Right ventricle myocardium inferior (tissue), 1 donor: ENCODE measurements around the gene ADGRG7. TPM values are rescaled to one million over a fixed set of nuclear protein-coding genes. Genes with fewer than 3 reads are reported as not detected.
"Not testable (repeated sequence)": the region's sequence is repeated elsewhere in the genome, so short reads cannot be mapped to it uniquely, and the experiment has no call there.

Source experiments
- ATAC-seq: fragments of 200-7000 bp; cut with Tn5 transposase; one replicate; pipeline ENCODE4 v1.9.1; 2020; ENCODE audit warnings: mild to moderate bottlenecking, moderate library complexity
- DNase-seq: peaks from one replicate; pipeline ENCODE4 v3.0.0; 2021; ENCODE audit errors: missing footprints
- intact Hi-C: fragments of 100-400 bp; cut with DNase I; formaldehyde crosslinking; loops from one replicate; pipeline ENCODE4 v1.11.0; 2022
- total RNA-seq: library from RNA; stranded (reverse); fragmentation: NEBNext Ultra II Directional; extraction: Animal tissue kit (Norgen Biotek cat#: 25700); gene quantifications from one replicate; pipeline ENCODE4 v1.2.1, GENCODE V29; 2021
- donor health status: DM: no; HTN: yes; CAD: no; lungs with severe emphysema.

ADGRG7 gene
- total RNA-seq, 1 donor from 2014 or later = not detected

- intact Hi-C loops = no loop called here
- no peak for DNase-seq
- ATAC-seq = peak; percentile 58
Measured at GRCh38 chr3:100634493-100635272, 25.3 kb downstream of the ADGRG7 start.

GRCh38 chr3:100635273-100635701 is 25.9 kb downstream of the ADGRG7 start:
- intact Hi-C loops = no loop called here
- no peak for DNase-seq
- no peak for ATAC-seq

- intact Hi-C loops = no loop called here
- DNase-seq = no peak
- peak; percentile 64 for ATAC-seq
Measured at GRCh38 chr3:100637197-100637631, 27.8 kb downstream of the ADGRG7 start.

GRCh38 chr3:100640633-100641032 is 31.2 kb downstream of the ADGRG7 start:
- no peak for ATAC-seq
- intact Hi-C loops = no loop called here
- no peak for DNase-seq

- intact Hi-C loops = no loop called here
- ATAC-seq (no peak), DNase-seq (no peak)
Measured at GRCh38 chr3:100641471-100642032, 32.2 kb downstream of the ADGRG7 start.

- no peak for ATAC-seq
- no peak for DNase-seq
- intact Hi-C loops = no loop called here
Measured at GRCh38 chr3:100645913-100646312, 36.5 kb downstream of the ADGRG7 start.

GRCh38 chr3:100647171-100647570 is 37.8 kb downstream of the ADGRG7 start:
- ATAC-seq (no peak), DNase-seq (no peak)
- intact Hi-C loops = no loop called here

GRCh38 chr3:100647657-100648056 is 38.3 kb downstream of the ADGRG7 start:
- ATAC-seq = no peak
- no peak for DNase-seq
- intact Hi-C loops = no loop called here

- DNase-seq (no peak), ATAC-seq (peak; percentile 71)
- intact Hi-C loops = no loop called here
Measured at GRCh38 chr3:100650651-100651619, 41.5 kb downstream of the ADGRG7 start.

- DNase-seq = peak; percentile 41
- intact Hi-C loops = no loop called here
- ATAC-seq = no peak
Measured at GRCh38 chr3:100653604-100654294, 44.3 kb downstream of the ADGRG7 start.

GRCh38 chr3:100656945-100657344 is 47.5 kb downstream of the ADGRG7 start:
- no peak for ATAC-seq
- DNase-seq = no peak
- intact Hi-C loops = no loop called here

- ATAC-seq, intact Hi-C loops, DNase-seq: not testable (repeated sequence)
Measured at GRCh38 chr3:100661294-100661693, 51.9 kb downstream of the ADGRG7 start.

GRCh38 chr3:100662113-100662823 is 52.9 kb downstream of the ADGRG7 start:
- DNase-seq (no peak), ATAC-seq (no peak)
- intact Hi-C loops = no loop called here

- no peak for ATAC-seq
- DNase-seq = no peak
- intact Hi-C loops = no loop called here
Measured at GRCh38 chr3:100665230-100665629, 55.8 kb downstream of the ADGRG7 start.

GRCh38 chr3:100666699-100667098 is 57.3 kb downstream of the ADGRG7 start:
- intact Hi-C loops, ATAC-seq, DNase-seq: not testable (repeated sequence)

- ATAC-seq, intact Hi-C loops, DNase-seq: not testable (repeated sequence)
Measured at GRCh38 chr3:100667316-100667715, 57.9 kb downstream of the ADGRG7 start.

- ATAC-seq, intact Hi-C loops, DNase-seq: not testable (repeated sequence)
Measured at GRCh38 chr3:100670995-100671394, 61.6 kb downstream of the ADGRG7 start.

GRCh38 chr3:100681496-100681895 is 72.1 kb downstream of the ADGRG7 start:
- ATAC-seq = no peak
- intact Hi-C loops = no loop called here
- no peak for DNase-seq
